ENCODE measurements around the gene ADAM11.

DNA sequence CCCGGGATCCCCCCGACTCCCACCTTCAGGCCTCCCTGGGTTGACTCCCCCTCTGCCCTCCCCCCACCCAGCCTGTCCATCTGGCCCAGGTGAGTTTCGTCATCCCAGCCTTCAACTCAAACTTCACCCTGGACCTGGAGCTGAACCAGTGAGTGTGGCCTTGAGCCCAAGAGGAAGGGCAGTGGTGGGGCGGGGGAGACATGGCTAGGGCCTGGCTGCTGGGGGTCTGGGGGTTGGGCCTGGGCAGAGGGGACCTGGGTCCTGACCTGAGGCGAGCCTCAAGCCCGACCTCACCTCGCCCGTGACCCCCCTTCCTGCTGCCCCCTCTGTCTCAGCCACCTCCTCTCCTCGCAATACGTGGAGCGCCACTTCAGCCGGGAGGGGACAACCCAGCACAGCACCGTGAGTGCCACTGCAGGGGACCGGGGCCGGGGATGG lies 10.9 kb downstream of the ADAM11 start:
- TF ChIP-seq, protein P1, sequence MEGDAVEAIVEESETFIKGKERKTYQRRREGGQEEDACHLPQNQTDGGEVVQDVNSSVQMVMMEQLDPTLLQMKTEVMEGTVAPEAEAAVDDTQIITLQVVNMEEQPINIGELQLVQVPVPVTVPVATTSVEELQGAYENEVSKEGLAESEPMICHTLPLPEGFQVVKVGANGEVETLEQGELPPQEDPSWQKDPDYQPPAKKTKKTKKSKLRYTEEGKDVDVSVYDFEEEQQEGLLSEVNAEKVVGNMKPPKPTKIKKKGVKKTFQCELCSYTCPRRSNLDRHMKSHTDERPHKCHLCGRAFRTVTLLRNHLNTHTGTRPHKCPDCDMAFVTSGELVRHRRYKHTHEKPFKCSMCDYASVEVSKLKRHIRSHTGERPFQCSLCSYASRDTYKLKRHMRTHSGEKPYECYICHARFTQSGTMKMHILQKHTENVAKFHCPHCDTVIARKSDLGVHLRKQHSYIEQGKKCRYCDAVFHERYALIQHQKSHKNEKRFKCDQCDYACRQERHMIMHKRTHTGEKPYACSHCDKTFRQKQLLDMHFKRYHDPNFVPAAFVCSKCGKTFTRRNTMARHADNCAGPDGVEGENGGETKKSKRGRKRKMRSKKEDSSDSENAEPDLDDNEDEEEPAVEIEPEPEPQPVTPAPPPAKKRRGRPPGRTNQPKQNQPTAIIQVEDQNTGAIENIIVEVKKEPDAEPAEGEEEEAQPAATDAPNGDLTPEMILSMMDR (IDR thresholded peaks at IDR 0.05) = no peak
- TF ChIP-seq POLR2A (IDR thresholded peaks at IDR 0.05) (no peak), EP300 (IDR thresholded peaks at IDR 0.05) (no peak)

Measured in tibial nerve (tissue), 4 donors.